Measurements from ENCODE around the gene VAMP5. TPM values are rescaled to one million over a fixed set of nuclear protein-coding genes. Genes with fewer than 3 reads are reported as not detected.

VAMP5 gene
- total and polyA plus RNA-seq, 12 donors = 25.8 to 146 (median 39.4) TPM

DNA sequence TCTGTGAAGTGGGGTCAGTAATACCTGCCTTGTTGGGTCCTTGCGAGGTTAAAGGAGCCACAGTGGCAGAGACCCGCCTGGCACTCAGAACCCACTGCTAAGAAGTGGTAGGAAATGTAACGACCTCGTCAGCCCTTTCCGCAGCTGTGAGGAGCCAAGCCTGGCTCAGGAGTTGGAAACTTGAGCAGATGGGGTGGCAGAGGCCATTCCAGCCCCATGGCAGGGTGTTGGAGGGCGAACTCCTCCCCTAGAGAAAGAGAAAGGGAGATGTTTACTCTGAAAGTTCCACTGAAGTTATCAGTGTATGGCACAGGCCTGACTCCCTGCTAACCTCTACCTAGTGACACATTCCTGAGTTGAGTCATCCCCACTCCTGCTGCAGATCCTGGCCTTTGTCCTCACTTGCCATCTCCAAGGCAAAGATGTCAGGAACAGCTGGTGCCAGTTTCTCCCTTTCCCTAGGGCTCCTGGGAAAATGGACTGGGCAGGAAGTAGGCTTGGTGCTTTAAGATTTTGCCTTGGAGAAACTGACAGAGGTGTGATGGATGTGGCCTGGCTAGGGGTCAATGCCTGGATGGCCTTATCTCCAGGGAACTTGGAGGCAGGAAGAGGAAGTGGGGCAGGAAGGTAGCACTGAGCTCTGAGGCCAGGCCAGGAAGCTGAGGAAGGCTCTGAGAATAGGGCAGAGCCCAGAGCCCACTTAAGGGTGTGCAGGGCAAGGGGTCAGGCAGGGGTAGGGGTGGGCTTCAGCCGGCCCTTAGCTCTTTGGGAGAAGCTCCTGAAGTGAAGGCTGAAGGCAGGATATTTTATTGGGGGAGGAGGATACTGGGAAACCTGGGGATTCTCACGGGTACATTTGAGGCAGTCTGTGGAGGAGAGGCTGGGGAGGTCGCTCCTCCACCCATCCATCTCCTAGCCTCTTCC lies 888 bp downstream of the VAMP5 start:
- WGBS, 2 donors = 31 to 46% methylated on average over 9 of the region's 9 CpGs
- DNase-seq = peak in 1 of 2 donors; percentile 54
- intact Hi-C loops (cut with DNase I) = no loop called here
- H3K27me3 ChIP-seq = no peaks in the 10 kb centered on the region
- TF ChIP-seq, protein P1, sequence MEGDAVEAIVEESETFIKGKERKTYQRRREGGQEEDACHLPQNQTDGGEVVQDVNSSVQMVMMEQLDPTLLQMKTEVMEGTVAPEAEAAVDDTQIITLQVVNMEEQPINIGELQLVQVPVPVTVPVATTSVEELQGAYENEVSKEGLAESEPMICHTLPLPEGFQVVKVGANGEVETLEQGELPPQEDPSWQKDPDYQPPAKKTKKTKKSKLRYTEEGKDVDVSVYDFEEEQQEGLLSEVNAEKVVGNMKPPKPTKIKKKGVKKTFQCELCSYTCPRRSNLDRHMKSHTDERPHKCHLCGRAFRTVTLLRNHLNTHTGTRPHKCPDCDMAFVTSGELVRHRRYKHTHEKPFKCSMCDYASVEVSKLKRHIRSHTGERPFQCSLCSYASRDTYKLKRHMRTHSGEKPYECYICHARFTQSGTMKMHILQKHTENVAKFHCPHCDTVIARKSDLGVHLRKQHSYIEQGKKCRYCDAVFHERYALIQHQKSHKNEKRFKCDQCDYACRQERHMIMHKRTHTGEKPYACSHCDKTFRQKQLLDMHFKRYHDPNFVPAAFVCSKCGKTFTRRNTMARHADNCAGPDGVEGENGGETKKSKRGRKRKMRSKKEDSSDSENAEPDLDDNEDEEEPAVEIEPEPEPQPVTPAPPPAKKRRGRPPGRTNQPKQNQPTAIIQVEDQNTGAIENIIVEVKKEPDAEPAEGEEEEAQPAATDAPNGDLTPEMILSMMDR (IDR thresholded peaks at IDR 0.05) = no peak
- H3K36me3 ChIP-seq = peaks cover 0 to 15% (median 0%) of the 10 kb centered on the region in 9 donors
- peak overlapping the region; percentile 62 to 97 (median 93) for H3K27ac ChIP-seq
- H3K4me3 ChIP-seq = peak overlapping the region; percentile 45 to 83 (median 76)
- H3K9me3 ChIP-seq = no peaks in the 10 kb centered on the region
- peaks cover 11 to 80% (median 64%) of the 10 kb centered on the region in 9 donors for H3K4me1 ChIP-seq
- ATAC-seq = peak; percentile 36 to 78 (median 68)

DNA sequence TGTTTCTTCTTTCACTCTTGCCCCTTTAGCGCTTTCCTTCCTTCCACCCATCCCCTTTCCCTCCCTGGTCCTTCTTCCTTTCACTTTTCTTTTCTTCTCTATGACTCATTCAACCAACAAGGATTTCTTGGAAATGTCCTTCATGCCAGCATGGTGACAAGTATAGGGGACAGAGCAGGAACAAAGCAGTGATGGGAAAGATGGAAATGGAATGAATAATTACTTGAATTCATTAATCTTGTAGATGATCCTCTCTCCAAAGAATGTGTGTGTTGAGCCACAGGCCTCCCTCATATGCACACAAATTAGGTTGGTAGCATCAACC lies 1.5 kb downstream of the VAMP5 start:
- ATAC-seq (peak in 3 of 8 donors; percentile 0 to 3 (median 2)), DNase-seq (no peak)
- peak overlapping the region; percentile 21 to 97 (median 93) for H3K27ac ChIP-seq
- TF ChIP-seq, protein P1 (IDR thresholded peaks at IDR 0.05) = no peak
- intact Hi-C loops (cut with DNase I) = no loop called here
- H3K4me3 ChIP-seq = peak overlapping the region in 8 of 10 donors; percentile 55 to 83 (median 78)
- no peaks in the 10 kb centered on the region for H3K9me3 ChIP-seq
- no peaks in the 10 kb centered on the region for H3K27me3 ChIP-seq
- H3K4me1 ChIP-seq = peaks cover 13 to 82% (median 67%) of the 10 kb centered on the region in 9 donors
- whole genome bisulfite sequencing, 2 donors = 50 to 77% methylated on average over 1 of the region's 1 CpG
- H3K36me3 ChIP-seq = peaks cover 0 to 15% (median 0%) of the 10 kb centered on the region in 9 donors

DNA sequence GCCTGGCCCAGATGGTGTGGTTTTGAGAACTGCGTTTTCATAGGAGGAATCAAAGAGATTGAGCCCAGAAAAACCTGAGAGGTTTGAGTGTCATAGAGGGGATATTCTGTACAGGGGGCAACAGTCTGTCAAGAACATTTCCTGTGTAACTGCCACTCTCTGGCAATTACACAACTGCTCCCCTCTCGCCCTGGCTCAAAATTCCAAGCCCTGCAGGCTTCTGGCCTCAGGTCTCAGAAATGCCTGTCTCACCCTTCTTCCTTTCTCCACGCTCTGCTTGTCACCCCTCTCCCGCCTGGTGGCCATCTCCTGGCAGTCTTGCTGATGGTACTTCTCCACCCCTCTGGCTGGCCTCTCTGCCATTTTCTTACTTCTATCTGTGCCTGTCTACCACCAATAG lies 4.0 kb downstream of the VAMP5 start:
- Histone ChIP-seq H3K27ac (peak overlapping the region; percentile 63 to 97 (median 86)), H3K4me1 (peaks cover 17 to 91% (median 84%) of the 10 kb centered on the region in 9 donors), H3K4me3 (no peak overlapping the region), H3K36me3 (peaks cover 0 to 12% (median 0%) of the 10 kb centered on the region in 9 donors), H3K27me3 (no peaks in the 10 kb centered on the region), H3K9me3 (no peaks in the 10 kb centered on the region)
- TF ChIP-seq, protein P1 (IDR thresholded peaks at IDR 0.05) = no peak
- ATAC-seq (no peak), DNase-seq (no peak)
- 70 to 78% methylated on average over 4 of the region's 4 CpGs for WGBS, 2 donors
- intact Hi-C loops (cut with DNase I) = no loop called here

DNA sequence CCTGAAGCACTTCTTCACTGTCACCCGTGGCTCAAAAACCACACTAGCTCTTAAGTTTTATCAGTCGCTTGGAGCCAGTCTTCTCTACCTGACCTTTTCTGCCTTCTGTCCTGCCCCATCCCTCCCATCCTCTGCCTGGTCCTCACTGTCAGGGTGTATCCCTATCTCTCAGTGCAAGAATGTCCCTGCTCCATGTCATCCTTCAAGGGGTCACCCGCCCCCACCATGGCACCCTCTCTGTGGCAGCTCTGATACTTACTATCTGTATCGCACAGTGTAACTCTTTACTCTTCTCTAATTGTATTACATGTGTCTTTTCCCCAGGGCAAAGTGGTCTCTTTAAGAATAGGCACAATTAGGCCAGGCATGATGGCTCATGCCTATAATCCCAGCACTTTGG lies 4.4 kb downstream of the VAMP5 start:
- WGBS, 2 donors = 77 to 81% methylated on average over 4 of the region's 4 CpGs
- H3K4me1 ChIP-seq = peaks cover 17 to 90% (median 83%) of the 10 kb centered on the region in 9 donors
- peak overlapping the region; percentile 63 to 97 (median 86) for H3K27ac ChIP-seq
- H3K36me3 ChIP-seq = peaks cover 0 to 16% (median 0%) of the 10 kb centered on the region in 9 donors
- TF ChIP-seq, protein P1 (IDR thresholded peaks at IDR 0.05) = no peak
- H3K4me3 ChIP-seq = no peak overlapping the region
- intact Hi-C loops (cut with DNase I) = no loop called here
- no peak for DNase-seq
- H3K9me3 ChIP-seq = no peaks in the 10 kb centered on the region
- ATAC-seq = no peak
- no peaks in the 10 kb centered on the region for H3K27me3 ChIP-seq

Measured in heart right ventricle (tissue), 16 donors.